IMR-90 (cell line): ENCODE data around the gene SLC17A6.

Experiments used
- BHLHE40 ChIP-seq: fragments of 150-350 bp; IDR thresholded peaks from 2 replicates; pipeline ENCODE4 v1.6.1; 2016; ENCODE audit warnings: mild to moderate bottlenecking, low read depth, low read length
- CTCF ChIP-seq: conservative IDR thresholded peaks from 2 replicates; pipeline ENCODE4 v1.5.1; 2012; ENCODE audit warnings: mild to moderate bottlenecking, low read depth, low read length, improper control_type of control experiment
- MAFK ChIP-seq: IDR thresholded peaks from 2 replicates; pipeline ENCODE4 v1.6.1; 2012; ENCODE audit warnings: low read depth, low read length, improper control_type of control experiment
- MXI1 ChIP-seq: IDR thresholded peaks from 2 replicates; pipeline ENCODE4 v1.6.1; 2012; ENCODE audit warnings: low read depth, mild to moderate bottlenecking, low read length, moderate library complexity, borderline replicate concordance
- NFE2L2 ChIP-seq: fragments of 150-350 bp; IDR thresholded peaks from 2 replicates; pipeline ENCODE4 v1.6.1; 2016; ENCODE audit warnings: low read depth, mild to moderate bottlenecking, low read length
- POLR2A ChIP-seq: IDR thresholded peaks from 2 replicates; pipeline ENCODE4 v1.6.1; 2012; ENCODE audit warnings: mild to moderate bottlenecking, low read depth, low read length
- RAD21 ChIP-seq: IDR thresholded peaks from 2 replicates; pipeline ENCODE4 v1.6.1; 2012; ENCODE audit warnings: low read length, improper control_type of control experiment
- USF2 ChIP-seq: fragments of 150-350 bp; IDR thresholded peaks from 2 replicates; pipeline ENCODE4 v1.6.1; 2017; ENCODE audit warnings: mild to moderate bottlenecking, antibody characterized with exemption, low read length, low read depth

DNA sequence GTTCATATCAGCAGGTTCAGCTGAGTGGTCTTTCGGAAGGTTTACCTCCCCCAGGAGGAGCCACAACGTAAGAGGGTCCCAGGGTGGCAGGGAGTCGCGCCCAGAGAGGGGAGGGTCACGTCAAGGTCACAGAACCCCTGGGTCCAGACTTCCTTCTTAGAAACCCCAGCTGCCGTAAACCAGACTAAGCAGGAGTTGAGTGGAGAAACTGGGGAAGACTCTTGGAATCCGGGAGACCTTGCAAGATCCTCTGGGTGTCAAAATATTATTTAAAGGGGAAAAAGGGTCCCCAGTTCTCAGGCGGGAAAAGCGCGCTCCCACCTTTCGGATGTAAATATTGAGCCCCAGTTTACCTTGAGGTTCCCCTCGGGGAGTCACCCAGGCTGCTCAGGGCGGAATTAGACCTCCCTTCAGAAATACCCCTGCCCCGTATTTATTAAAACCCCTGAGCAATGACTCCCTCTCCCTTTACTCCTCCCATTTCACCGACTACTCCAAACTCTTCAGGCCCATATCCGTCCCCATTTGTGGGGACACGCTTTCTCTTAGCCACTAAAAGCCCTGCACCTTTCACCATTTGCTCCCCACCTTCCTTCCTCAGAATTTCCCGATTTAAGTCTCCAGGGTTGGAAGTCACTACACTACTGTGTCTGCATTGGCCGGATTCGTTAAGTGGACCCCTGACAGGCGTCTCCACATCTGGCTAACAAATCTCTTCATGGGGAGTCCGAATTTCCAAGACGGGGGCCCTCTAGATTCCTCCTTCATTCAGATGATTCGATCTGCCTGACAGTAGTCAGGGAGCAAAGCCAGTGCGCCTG lies 4.2 kb downstream of the SLC17A6 start:
- TF ChIP-seq CTCF (no peak), BHLHE40 (no peak), MXI1 (no peak), RAD21 (no peak), NFE2L2 (no peak), MAFK (no peak), USF2 (no peak), POLR2A (no peak)
